ENCODE data around the gene CIDEB. TPM values are rescaled to one million over a fixed set of nuclear protein-coding genes. Genes with fewer than 3 reads are reported as not detected.

Gene CIDEB
- total and polyA plus RNA-seq, 8 donors, result 6.3 to 15.0 (median 9.6) TPM

DNA sequence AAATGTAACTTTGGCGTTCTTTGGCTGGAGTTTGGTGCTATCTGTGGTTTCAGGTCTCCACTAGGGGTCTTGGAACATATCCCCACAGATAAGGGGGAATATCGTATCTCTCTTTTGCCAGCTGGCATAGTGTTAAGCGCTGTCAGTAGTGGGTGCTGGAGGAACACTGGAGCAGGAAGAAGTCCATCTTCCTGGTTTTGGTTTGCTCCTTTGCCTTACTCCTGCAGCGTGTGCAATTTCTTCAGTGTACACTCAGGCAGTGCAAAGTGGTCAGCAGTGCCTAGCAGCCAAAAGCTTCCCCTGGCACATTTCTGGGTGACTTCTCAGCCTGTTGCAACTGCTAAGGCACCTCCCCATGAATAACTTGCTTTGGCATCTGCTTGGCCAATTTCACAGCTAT is 43.7 kb upstream of the CIDEB start:
- Histone ChIP-seq H3K27me3 (no peaks in the 10 kb centered on the region), H3K4me1 (no peaks in the 10 kb centered on the region), H3K4me3 (no peak overlapping the region), H3K27ac (no peak overlapping the region), H3K9me3 (no peaks in the 10 kb centered on the region), H3K36me3 (no peaks in the 10 kb centered on the region)
- FAIRE-seq (no peak), DNase-seq (no peak), ATAC-seq (peak in 3 of 4 donors; percentile 53 to 60 (median 56))
- intact Hi-C loops (cut with DNase I), result no loop called here
- TF ChIP-seq, protein P1, sequence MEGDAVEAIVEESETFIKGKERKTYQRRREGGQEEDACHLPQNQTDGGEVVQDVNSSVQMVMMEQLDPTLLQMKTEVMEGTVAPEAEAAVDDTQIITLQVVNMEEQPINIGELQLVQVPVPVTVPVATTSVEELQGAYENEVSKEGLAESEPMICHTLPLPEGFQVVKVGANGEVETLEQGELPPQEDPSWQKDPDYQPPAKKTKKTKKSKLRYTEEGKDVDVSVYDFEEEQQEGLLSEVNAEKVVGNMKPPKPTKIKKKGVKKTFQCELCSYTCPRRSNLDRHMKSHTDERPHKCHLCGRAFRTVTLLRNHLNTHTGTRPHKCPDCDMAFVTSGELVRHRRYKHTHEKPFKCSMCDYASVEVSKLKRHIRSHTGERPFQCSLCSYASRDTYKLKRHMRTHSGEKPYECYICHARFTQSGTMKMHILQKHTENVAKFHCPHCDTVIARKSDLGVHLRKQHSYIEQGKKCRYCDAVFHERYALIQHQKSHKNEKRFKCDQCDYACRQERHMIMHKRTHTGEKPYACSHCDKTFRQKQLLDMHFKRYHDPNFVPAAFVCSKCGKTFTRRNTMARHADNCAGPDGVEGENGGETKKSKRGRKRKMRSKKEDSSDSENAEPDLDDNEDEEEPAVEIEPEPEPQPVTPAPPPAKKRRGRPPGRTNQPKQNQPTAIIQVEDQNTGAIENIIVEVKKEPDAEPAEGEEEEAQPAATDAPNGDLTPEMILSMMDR (IDR thresholded peaks at IDR 0.05), result no peak
- 20 to 26% methylated on average over 4 of the region's 4 CpGs for WGBS, 2 donors

DNA sequence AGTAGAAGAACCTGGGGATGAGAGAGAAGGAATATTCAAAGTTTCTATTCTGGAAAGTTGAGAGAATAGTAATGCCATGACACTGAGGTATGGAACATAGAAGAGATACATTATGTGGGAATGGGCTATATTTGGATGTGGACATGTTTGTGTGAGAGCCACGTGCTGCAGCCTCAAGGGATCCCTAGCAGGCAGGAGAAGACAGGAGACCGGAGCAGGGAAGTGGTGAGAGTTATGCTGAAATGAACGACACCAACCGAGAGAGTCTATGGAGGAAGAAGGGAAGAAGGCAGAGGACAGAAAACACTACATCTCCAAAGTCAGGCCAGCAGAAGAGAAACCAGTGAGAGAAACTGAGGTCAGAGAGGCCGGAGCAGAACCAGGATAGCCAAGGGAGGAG is 42.0 kb upstream of the CIDEB start:
- DNase-seq (no peak), FAIRE-seq (no peak), ATAC-seq (no peak)
- TF ChIP-seq, protein P1 (IDR thresholded peaks at IDR 0.05), result no peak
- no peaks in the 10 kb centered on the region for H3K4me1 ChIP-seq
- H3K27me3 ChIP-seq, result no peaks in the 10 kb centered on the region
- no peaks in the 10 kb centered on the region for H3K36me3 ChIP-seq
- H3K9me3 ChIP-seq, result no peaks in the 10 kb centered on the region
- no peak overlapping the region for H3K4me3 ChIP-seq
- no peak overlapping the region for H3K27ac ChIP-seq
- intact Hi-C loops (cut with DNase I), result no loop called here
- WGBS, 2 donors, result 67 to 79% methylated on average over 5 of the region's 5 CpGs

DNA sequence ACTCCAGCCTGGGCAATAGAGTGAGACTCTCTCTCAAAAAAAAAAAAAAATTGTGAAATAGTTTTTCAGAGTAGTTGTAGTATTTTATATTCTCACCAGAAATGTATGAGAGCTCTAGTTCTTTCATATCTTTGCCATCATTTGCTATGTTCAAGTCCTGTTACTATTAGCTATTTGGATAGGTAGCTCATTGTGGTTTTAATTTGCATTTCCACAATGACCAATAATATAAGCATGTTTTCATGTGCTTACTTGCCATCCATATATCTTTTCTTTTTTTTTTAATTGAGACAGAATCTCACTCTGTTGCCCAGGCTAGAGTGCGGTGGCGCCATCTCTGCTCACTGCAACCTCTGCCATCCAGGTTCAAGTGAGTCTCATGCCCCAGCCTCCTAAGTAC is 40.4 kb upstream of the CIDEB start:
- no peaks in the 10 kb centered on the region for H3K4me1 ChIP-seq
- no peaks in the 10 kb centered on the region for H3K9me3 ChIP-seq
- no peak for DNase-seq
- intact Hi-C loops (cut with DNase I), result no loop called here
- TF ChIP-seq, protein P1 (IDR thresholded peaks at IDR 0.05), result no peak
- H3K27ac ChIP-seq, result no peak overlapping the region
- no peak overlapping the region for H3K4me3 ChIP-seq
- no peak for FAIRE-seq
- no peaks in the 10 kb centered on the region for H3K27me3 ChIP-seq
- WGBS, 2 donors, result 93 to 95% methylated on average over 2 of the region's 2 CpGs
- ATAC-seq, result no peak
- H3K36me3 ChIP-seq, result no peaks in the 10 kb centered on the region

DNA sequence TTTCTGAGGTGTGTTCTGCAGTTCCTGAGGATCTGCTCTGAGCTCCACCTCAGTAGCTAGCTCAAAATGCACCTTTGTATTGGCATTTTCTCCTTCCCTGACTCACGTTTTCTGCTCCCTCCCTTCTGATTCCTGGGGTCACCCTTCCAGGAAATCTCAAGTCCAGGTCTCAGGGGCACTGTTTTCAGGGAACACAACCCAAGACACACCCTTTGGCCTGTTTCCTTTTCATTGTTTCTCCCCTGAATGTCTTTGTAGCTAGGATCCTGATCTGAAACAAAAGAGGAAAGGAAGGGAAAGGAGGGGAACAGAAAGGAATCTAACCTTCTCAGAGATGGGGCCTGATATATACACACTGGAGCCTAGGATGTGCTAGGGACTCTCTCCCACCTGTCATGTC is 39.4 kb upstream of the CIDEB start:
- FAIRE-seq (no peak), DNase-seq (no peak), ATAC-seq (no peak)
- Histone ChIP-seq H3K4me3 (no peak overlapping the region), H3K36me3 (no peaks in the 10 kb centered on the region), H3K4me1 (no peaks in the 10 kb centered on the region), H3K27ac (no peak overlapping the region), H3K27me3 (no peaks in the 10 kb centered on the region), H3K9me3 (no peaks in the 10 kb centered on the region)
- TF ChIP-seq, protein P1 (IDR thresholded peaks at IDR 0.05), result no peak
- intact Hi-C loops (cut with DNase I), result no loop called here
- 53 to 73% methylated on average over 1 of the region's 1 CpG for WGBS, 2 donors

DNA sequence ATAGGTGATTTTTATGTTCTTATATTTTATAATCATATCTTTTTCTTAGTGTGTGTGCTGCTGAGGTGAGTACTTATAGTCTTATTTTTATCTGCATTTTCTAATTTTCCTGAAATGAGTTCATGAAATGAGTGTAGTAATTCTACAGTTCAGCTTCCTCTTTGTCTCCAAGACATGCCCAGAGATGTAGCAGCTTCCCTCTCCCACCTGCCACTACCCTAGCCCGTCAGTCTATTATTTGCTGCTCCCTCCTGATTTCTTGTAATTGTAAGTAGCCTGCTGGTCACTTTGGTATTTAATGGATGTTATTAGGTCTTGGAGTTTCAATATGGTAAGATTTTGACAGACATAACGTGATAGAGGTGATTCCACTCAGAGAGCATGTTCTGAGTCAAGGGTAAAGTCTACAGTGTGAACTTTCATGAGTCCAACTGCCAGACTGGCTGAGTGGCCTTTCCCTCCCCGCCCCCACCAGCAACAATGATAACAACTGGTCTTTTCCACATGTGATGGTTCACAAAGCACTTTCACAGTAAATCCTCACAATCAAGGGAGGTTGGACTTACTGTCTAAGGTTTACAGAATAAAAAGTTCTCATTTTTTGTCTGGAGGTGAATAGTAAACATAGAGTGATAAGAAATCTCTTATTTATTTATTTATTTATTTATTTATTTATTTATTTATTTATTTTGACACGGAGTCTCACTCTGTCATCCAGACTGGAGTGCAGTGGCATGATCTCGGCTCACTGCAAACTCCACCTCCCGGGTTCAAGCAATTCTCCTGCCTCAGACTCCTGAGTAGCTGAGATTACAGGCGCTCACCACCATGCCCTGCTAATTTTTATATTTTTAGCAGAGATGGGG is 36.3 kb upstream of the CIDEB start:
- DNase-seq (no peak), ATAC-seq (no peak), FAIRE-seq (no peak)
- Histone ChIP-seq H3K27ac (no peak overlapping the region), H3K36me3 (no peaks in the 10 kb centered on the region), H3K4me3 (no peak overlapping the region), H3K27me3 (no peaks in the 10 kb centered on the region), H3K9me3 (no peaks in the 10 kb centered on the region), H3K4me1 (peaks cover 0 to 1% (median 0%) of the 10 kb centered on the region in 3 donors)
- TF ChIP-seq, protein P1 (IDR thresholded peaks at IDR 0.05), result no peak
- 53 to 55% methylated on average over 7 of the region's 7 CpGs for WGBS, 2 donors
- intact Hi-C loops (cut with DNase I), result no loop called here
